ENCODE data around the gene MLLT3. TPM values are rescaled to one million over a fixed set of nuclear protein-coding genes. Genes with fewer than 3 reads are reported as not detected.

MLLT3 gene
- total RNA-seq, 4 donors from 2014 or later: 15.1 to 30.5 (median 18.4) TPM

- Histone ChIP-seq H3K4me1 (peaks cover 0 to 23% (median 0%) of the 10 kb centered on the region in 4 donors), H3K27ac (peak overlapping the region in 1 of 4 donors; percentile 25), H3K36me3 (no peaks in the 10 kb centered on the region), H3K4me3 (no peak overlapping the region), H3K27me3 (no peaks in the 10 kb centered on the region), H3K9me3 (no peaks in the 10 kb centered on the region)
- TF ChIP-seq POLR2A (IDR thresholded peaks at IDR 0.05): no peak
- no peak for TF ChIP-seq CTCF (IDR thresholded peaks at IDR 0.05)
- no peak for DNase-seq
Observed at GRCh38 chr9:20553558-20554149, 68.6 kb downstream of the MLLT3 start.

- H3K27me3 ChIP-seq: no peaks in the 10 kb centered on the region
- TF ChIP-seq POLR2A (IDR thresholded peaks at IDR 0.05) (no peak), CTCF (IDR thresholded peaks at IDR 0.05) (peak in 4 of 6 experiments; percentile 17 to 25 (median 22))
- H3K27ac ChIP-seq: peak overlapping the region in 1 of 4 donors; percentile 25
- no peak overlapping the region for H3K4me3 ChIP-seq
- H3K36me3 ChIP-seq: no peaks in the 10 kb centered on the region
- H3K9me3 ChIP-seq: no peaks in the 10 kb centered on the region
- peaks cover 0 to 17% (median 0%) of the 10 kb centered on the region in 4 donors for H3K4me1 ChIP-seq
- no peak for DNase-seq
Observed at GRCh38 chr9:20552874-20553557, 69.3 kb downstream of the MLLT3 start.

- H3K27me3 ChIP-seq: no peaks in the 10 kb centered on the region
- no peak for DNase-seq
- no peaks in the 10 kb centered on the region for H3K36me3 ChIP-seq
- H3K27ac ChIP-seq: peak overlapping the region in 3 of 4 donors; percentile 6 to 54 (median 43)
- TF ChIP-seq POLR2A (IDR thresholded peaks at IDR 0.05) (no peak), CTCF (IDR thresholded peaks at IDR 0.05) (no peak)
- peak overlapping the region in 1 of 4 donors; percentile 24 for H3K4me3 ChIP-seq
- no peaks in the 10 kb centered on the region for H3K9me3 ChIP-seq
- H3K4me1 ChIP-seq: peaks cover 0 to 15% (median 0%) of the 10 kb centered on the region in 4 donors
Observed at GRCh38 chr9:20551835-20552234, 70.5 kb downstream of the MLLT3 start.

- H3K4me1 ChIP-seq: peaks cover 0 to 15% (median 0%) of the 10 kb centered on the region in 4 donors
- no peak for DNase-seq
Observed at GRCh38 chr9:20551236-20551635, 71.1 kb downstream of the MLLT3 start.

GRCh38 chr9:20550326-20550725 lies 72.0 kb downstream of the MLLT3 start:
- no peak for DNase-seq
- no peaks in the 10 kb centered on the region for H3K36me3 ChIP-seq
- no peak overlapping the region for H3K27ac ChIP-seq
- H3K4me3 ChIP-seq: no peak overlapping the region
- H3K4me1 ChIP-seq: peaks cover 0 to 15% (median 0%) of the 10 kb centered on the region in 4 donors
- no peaks in the 10 kb centered on the region for H3K27me3 ChIP-seq
- H3K9me3 ChIP-seq: no peaks in the 10 kb centered on the region
- TF ChIP-seq POLR2A (IDR thresholded peaks at IDR 0.05) (no peak), CTCF (IDR thresholded peaks at IDR 0.05) (no peak)

More at GRCh38 chr9:20551236-20551635, 71.1 kb downstream of the MLLT3 start:
- no peaks in the 10 kb centered on the region for H3K27me3 ChIP-seq
- H3K9me3 ChIP-seq: no peaks in the 10 kb centered on the region
- no peaks in the 10 kb centered on the region for H3K36me3 ChIP-seq
- H3K27ac ChIP-seq: peak overlapping the region in 1 of 4 donors; percentile 54
- H3K4me3 ChIP-seq: no peak overlapping the region
- TF ChIP-seq POLR2A (IDR thresholded peaks at IDR 0.05) (no peak), CTCF (IDR thresholded peaks at IDR 0.05) (no peak)

Data from Peyer's patch (tissue), 4 donors.